Epithelial cell of proximal tubule (primary cell): ENCODE results near the gene GRK7. TPM values are rescaled to one million over a fixed set of nuclear protein-coding genes. Genes with fewer than 3 reads are reported as not detected.
"Not testable (repeated sequence)": the region's sequence is repeated elsewhere in the genome, so short reads cannot be mapped to it uniquely, and the experiment has no call there.

Source experiments
- DNase-seq: peaks from one replicate; pipeline ENCODE4 v3.0.0-alpha.2; 2011; ENCODE audit warnings: low read depth
- H3K4me3 ChIP-seq: 2 replicates; pipeline ENCODE4 v1.5.1; 2011; ENCODE audit warnings: low read depth, mild to moderate bottlenecking, low read length
- total RNA-seq: library from RNA; depleted of rRNA; stranded (reverse); fragments of >200 nt; gene quantifications from 2 replicates; pipeline ENCODE4 v1.2.3, GENCODE V29; 2015
- TF ChIP-seq, protein P1 (sequence below): conservative IDR thresholded peaks from 2 replicates; pipeline ENCODE4 v1.5.1; 2012; ENCODE audit warnings: low read depth, mild to moderate bottlenecking, low read length

The GRK7 gene
- total RNA-seq, 1 donor from 2014 or later: not detected

DNA sequence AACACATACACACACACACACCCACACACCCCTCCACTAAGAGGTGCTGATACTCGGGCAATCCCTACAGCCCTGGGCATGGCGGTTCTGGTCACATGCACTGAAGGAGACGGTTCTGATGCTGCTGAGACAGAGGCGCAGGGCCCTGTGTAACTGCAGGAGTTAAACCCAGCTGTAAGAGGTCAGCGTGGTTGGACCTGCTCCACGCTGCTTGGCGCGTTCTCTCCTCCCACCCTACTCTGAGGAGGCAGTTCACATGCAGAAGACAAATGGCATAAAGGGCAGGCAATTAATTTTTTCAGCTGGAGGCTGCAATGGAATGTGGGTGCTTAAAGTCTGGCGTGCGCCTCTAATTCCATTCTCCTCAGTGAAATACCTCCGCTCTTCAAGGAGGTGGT lies 35.2 kb downstream of the GRK7 start:
- no peak overlapping the region for H3K4me3 ChIP-seq
- DNase-seq: no peak
- TF ChIP-seq, protein P1, sequence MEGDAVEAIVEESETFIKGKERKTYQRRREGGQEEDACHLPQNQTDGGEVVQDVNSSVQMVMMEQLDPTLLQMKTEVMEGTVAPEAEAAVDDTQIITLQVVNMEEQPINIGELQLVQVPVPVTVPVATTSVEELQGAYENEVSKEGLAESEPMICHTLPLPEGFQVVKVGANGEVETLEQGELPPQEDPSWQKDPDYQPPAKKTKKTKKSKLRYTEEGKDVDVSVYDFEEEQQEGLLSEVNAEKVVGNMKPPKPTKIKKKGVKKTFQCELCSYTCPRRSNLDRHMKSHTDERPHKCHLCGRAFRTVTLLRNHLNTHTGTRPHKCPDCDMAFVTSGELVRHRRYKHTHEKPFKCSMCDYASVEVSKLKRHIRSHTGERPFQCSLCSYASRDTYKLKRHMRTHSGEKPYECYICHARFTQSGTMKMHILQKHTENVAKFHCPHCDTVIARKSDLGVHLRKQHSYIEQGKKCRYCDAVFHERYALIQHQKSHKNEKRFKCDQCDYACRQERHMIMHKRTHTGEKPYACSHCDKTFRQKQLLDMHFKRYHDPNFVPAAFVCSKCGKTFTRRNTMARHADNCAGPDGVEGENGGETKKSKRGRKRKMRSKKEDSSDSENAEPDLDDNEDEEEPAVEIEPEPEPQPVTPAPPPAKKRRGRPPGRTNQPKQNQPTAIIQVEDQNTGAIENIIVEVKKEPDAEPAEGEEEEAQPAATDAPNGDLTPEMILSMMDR: no peak

- no peak for DNase-seq
- no peak overlapping the region for H3K4me3 ChIP-seq
- TF ChIP-seq, protein P1: no peak
Observed at GRCh38 chr3:141802316-141803077, 39.3 kb downstream of the GRK7 start.

DNA sequence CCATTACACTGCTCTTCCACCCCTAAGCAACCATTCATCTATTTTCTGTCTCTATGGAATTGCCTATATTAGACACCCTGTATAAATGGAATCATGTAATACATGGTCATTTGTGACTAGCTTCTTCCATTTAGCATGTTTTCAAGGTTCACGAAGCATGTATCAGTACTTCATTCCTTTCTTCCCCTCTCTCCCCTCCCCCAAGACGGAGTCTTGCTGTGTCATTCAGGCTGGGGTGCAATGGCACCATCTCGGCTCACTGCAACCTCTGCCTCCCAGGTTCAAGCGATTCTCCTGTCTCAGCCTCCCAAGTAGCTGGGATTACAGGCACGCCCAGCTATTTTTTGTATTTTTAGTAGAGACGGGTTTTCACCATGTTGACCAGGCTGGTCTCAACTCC lies 40.3 kb downstream of the GRK7 start:
- not testable (repeated sequence) for H3K4me3 ChIP-seq, DNase-seq

- no peak for DNase-seq
- TF ChIP-seq, protein P1: no peak
- H3K4me3 ChIP-seq: no peak overlapping the region
Observed at GRCh38 chr3:141804447-141804777, 41.2 kb downstream of the GRK7 start.

- DNase-seq: no peak
- H3K4me3 ChIP-seq: no peak overlapping the region
- TF ChIP-seq, protein P1: no peak
Observed at GRCh38 chr3:141804778-141805639, 41.8 kb downstream of the GRK7 start.

DNA sequence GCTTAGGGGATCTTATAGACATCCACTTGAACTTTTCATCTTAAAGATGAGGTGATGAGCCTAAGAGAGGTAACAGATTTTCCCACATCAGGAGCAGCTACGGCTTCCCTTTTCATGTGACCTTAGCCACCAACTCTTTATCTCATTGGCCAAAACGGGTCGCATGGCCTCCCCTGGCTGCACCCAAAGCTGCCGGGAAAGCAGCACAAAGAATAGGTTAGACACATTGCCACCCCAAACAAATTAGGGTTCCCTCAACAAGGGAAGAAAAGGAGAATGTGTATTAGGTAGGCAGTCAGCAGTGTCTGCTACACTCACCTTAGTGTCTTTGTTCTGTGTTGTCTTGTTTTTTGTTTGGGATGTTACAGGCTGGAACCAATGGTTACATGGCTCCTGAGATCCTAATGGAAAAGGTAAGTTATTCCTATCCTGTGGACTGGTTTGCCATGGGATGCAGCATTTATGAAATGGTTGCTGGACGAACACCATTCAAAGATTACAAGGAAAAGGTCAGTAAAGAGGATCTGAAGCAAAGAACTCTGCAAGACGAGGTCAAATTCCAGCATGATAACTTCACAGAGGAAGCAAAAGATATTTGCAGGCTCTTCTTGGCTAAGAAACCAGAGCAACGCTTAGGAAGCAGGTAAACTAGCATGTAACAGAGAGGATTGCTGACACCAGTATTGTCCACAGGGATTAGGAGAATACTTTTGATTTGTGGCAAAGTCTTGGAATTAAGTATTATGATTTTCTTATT lies 44.2 kb downstream of the GRK7 start:
- TF ChIP-seq, protein P1: no peak

GRCh38 chr3:141808586-141808985 lies 45.4 kb downstream of the GRK7 start:
- TF ChIP-seq, protein P1: no peak
- DNase-seq: no peak
- H3K4me3 ChIP-seq: no peak overlapping the region

More for the DNA sequence above, 44.2 kb downstream of the GRK7 start:
- no peak for DNase-seq
- no peak overlapping the region for H3K4me3 ChIP-seq
